OCI-LY7 (cell line): ENCODE results near the gene TNS3.

Experiments used
- EZH2phosphoT487 ChIP-seq: fragments of 200-600 bp; sonication (generic); IDR thresholded peaks from 2 replicates; pipeline ENCODE4 v1.6.1; 2018; ENCODE audit warnings: low read depth, borderline replicate concordance, mild to moderate bottlenecking, mixed run types, antibody characterized with exemption, low read length, moderate library complexity, mixed read lengths
- TF ChIP-seq, protein P1 (sequence below): fragments of 200-600 bp; sonication (generic); conservative IDR thresholded peaks from 2 replicates; pipeline ENCODE4 v1.5.1; 2014; ENCODE audit warnings: mild to moderate bottlenecking, antibody characterized with exemption, low read length, moderate library complexity, mixed read lengths

DNA sequence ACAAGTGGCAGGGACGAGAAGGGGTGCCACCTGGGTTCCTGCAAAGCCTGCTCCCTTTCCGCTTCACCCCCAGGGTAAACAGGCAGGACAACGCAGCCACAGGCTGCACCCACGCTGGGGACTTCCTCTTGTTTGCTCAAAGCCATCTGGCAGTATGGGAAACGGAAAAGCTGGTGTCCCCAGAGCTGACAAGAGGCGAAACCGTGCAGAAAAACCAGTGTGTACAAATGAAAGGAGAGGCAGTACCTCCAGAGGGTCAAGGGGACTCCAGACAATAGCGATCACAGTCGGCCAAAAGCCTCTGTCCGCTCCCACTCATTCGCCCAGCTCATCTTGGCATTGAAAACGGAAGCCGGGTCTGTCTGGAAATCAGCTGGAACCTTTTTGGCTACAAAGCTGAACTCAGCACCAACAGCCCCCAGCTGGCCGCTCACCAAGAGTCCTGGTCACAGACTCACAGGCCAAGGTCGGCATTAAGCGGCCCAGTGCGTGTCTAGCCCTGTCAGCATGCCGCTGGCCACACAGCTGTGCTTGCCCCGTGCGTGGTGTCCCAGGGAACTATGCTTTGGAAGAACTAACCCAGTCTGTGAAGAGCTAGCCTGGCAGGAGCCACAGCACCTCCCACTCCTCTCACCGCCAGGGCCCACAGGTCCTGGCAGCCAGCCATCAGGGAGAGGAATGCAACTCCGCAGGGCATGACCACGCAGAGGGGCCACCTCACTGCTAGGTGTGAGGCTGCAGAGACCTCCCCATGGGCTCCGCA is 10.4 kb downstream of the TNS3 start:
- TF ChIP-seq, protein P1, sequence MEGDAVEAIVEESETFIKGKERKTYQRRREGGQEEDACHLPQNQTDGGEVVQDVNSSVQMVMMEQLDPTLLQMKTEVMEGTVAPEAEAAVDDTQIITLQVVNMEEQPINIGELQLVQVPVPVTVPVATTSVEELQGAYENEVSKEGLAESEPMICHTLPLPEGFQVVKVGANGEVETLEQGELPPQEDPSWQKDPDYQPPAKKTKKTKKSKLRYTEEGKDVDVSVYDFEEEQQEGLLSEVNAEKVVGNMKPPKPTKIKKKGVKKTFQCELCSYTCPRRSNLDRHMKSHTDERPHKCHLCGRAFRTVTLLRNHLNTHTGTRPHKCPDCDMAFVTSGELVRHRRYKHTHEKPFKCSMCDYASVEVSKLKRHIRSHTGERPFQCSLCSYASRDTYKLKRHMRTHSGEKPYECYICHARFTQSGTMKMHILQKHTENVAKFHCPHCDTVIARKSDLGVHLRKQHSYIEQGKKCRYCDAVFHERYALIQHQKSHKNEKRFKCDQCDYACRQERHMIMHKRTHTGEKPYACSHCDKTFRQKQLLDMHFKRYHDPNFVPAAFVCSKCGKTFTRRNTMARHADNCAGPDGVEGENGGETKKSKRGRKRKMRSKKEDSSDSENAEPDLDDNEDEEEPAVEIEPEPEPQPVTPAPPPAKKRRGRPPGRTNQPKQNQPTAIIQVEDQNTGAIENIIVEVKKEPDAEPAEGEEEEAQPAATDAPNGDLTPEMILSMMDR = no peak
- TF ChIP-seq EZH2phosphoT487 = no peak
